Mesothelial cell of epicardium (in vitro differentiated cells): Measurements from ENCODE around the gene MPO. TPM values are rescaled to one million over a fixed set of nuclear protein-coding genes. Genes with fewer than 3 reads are reported as not detected.

Experiments used
- DNase-seq, 2 experiments: peaks; one replicate each; pipeline ENCODE4 v3.0.0; 2021; ENCODE audit warnings: low spot score in 2 of 2; ENCODE audit not compliant: unreplicated experiment in 2 of 2
- H3K27ac Mint-ChIP-seq: 2 replicates; pipeline ENCODE4 v1.8.0; 2021; ENCODE audit warnings: mixed read lengths
- H3K27me3 Mint-ChIP-seq: 2 replicates; pipeline ENCODE4 v1.8.0; 2021; ENCODE audit warnings: low read depth, mixed read lengths
- H3K36me3 Mint-ChIP-seq: 2 replicates; pipeline ENCODE4 v1.8.0; 2021; ENCODE audit warnings: mixed read lengths
- H3K4me1 Mint-ChIP-seq: 2 replicates; pipeline ENCODE4 v1.8.0; 2021; ENCODE audit warnings: mixed read lengths
- H3K4me3 Mint-ChIP-seq: 2 replicates; pipeline ENCODE4 v1.8.0; 2021; ENCODE audit warnings: mild to moderate bottlenecking, moderate library complexity, mixed read lengths
- H3K9me3 Mint-ChIP-seq: 2 replicates; pipeline ENCODE4 v1.8.0; 2021; ENCODE audit warnings: mixed read lengths
- total RNA-seq: library from RNA; stranded (reverse); gene quantifications from 3 replicates; pipeline ENCODE4 v1.2.1, GENCODE V29; 2021
- TF ChIP-seq, protein P1 (sequence below): fragments of 200-600 bp; sonication (generic); IDR thresholded peaks from one replicate; pipeline ENCODE4 v1.5.0; 2021; ENCODE audit warnings: antibody characterized with exemption; ENCODE audit not compliant: unreplicated experiment

MPO gene
- total RNA-seq, 1 donor from 2014 or later: not detected

DNA sequence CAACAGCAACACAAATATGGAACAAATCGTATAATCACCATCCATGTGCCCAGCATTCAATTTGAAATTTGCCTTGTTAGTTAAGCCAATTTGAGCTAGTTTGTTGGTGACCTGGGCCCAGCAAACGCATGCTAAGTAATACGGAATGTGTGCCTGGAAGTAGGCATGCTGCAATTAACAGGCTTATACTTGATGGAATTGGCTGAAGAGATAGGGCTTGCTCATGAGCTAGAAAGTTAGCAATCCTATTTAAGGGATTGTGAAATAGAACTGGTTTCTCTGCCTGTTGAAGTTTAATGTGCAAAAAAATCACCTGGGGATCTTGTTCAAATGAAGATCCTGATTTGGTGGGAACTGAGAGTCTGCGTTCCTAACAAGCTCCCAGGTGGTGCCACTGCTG is 50.9 kb downstream of the MPO start:
- Mint-ChIP-seq H3K9me3 (no peaks in the 10 kb centered on the region), H3K4me1 (peaks cover 6% of the 10 kb centered on the region), H3K36me3 (no peaks in the 10 kb centered on the region), H3K27ac (no peak overlapping the region), H3K27me3 (peaks cover 62% of the 10 kb centered on the region), H3K4me3 (no peak overlapping the region)
- TF ChIP-seq, protein P1, sequence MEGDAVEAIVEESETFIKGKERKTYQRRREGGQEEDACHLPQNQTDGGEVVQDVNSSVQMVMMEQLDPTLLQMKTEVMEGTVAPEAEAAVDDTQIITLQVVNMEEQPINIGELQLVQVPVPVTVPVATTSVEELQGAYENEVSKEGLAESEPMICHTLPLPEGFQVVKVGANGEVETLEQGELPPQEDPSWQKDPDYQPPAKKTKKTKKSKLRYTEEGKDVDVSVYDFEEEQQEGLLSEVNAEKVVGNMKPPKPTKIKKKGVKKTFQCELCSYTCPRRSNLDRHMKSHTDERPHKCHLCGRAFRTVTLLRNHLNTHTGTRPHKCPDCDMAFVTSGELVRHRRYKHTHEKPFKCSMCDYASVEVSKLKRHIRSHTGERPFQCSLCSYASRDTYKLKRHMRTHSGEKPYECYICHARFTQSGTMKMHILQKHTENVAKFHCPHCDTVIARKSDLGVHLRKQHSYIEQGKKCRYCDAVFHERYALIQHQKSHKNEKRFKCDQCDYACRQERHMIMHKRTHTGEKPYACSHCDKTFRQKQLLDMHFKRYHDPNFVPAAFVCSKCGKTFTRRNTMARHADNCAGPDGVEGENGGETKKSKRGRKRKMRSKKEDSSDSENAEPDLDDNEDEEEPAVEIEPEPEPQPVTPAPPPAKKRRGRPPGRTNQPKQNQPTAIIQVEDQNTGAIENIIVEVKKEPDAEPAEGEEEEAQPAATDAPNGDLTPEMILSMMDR: no peak
- DNase-seq: no peak

DNA sequence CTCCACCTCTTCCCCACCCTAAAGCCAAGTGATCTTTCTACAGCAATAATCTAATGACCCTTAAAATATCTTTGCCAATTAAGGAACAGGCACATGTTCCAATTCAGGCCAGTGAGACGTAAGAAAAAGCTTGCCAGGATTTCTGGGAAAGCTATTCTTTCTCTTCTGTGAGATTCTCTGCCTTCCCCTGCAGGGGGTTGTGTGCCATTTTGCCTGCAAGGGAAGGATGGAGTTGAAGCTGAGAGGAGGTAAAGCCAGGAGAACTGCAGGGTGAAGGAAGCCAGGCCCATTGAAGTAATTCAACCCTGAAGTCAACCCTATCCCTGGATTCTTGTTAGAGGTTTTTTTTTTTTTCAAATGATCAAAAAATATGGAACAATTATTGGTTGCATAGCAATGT is 51.4 kb downstream of the MPO start:
- H3K4me3 Mint-ChIP-seq: no peak overlapping the region
- H3K9me3 Mint-ChIP-seq: no peaks in the 10 kb centered on the region
- no peak overlapping the region for H3K27ac Mint-ChIP-seq
- peaks cover 57% of the 10 kb centered on the region for H3K27me3 Mint-ChIP-seq
- H3K36me3 Mint-ChIP-seq: no peaks in the 10 kb centered on the region
- TF ChIP-seq, protein P1: no peak
- H3K4me1 Mint-ChIP-seq: peaks cover 6% of the 10 kb centered on the region
- DNase-seq: no peak

DNA sequence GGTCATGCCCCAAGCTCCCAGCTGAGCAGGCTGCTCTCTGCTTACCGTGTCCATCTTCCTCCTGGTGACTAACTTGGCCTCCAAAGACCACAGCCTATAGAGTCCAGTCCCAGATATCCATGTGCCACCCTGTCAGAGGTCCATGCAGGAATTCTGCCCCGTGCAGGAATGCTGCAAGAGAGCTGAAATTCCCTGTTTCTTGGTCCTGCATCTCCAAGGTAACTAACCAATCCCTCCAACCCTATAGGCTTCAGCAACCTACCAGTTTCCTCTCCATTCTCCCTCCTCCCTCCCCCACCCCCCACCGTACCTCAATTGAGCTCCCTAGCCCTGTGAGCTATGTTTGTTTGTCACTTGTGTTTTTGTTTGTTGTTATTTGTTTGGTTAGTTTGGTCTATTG is 52.1 kb downstream of the MPO start:
- Mint-ChIP-seq H3K36me3 (no peaks in the 10 kb centered on the region), H3K4me1 (peaks cover 6% of the 10 kb centered on the region), H3K27ac (no peak overlapping the region), H3K9me3 (no peaks in the 10 kb centered on the region), H3K27me3 (peaks cover 52% of the 10 kb centered on the region), H3K4me3 (no peak overlapping the region)
- no peak for DNase-seq
- TF ChIP-seq, protein P1: no peak

DNA sequence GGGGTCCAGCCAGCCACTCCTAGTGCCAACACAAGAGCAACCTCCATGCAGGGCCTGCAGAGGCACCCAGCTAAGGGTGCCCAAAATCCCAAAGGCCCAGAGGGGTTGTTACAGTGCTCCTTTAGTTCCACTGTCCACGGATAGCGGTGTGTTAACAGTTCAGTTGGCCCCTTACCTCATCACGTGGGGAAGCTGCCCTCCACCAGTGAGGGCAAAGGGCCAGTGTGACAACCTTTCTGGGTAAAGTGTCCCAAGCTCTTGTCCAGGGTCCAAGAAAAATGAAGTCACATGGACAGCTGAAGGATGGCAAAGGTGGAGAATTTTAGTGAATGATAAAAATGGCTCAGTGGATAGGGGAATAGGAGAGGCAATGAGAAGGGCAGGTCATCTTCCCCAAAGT is 53.0 kb downstream of the MPO start:
- H3K27ac Mint-ChIP-seq: no peak overlapping the region
- H3K4me1 Mint-ChIP-seq: peaks cover 6% of the 10 kb centered on the region
- no peak overlapping the region for H3K4me3 Mint-ChIP-seq
- no peaks in the 10 kb centered on the region for H3K36me3 Mint-ChIP-seq
- peaks cover 48% of the 10 kb centered on the region for H3K27me3 Mint-ChIP-seq
- H3K9me3 Mint-ChIP-seq: peaks cover 5% of the 10 kb centered on the region
- no peak for DNase-seq
- TF ChIP-seq, protein P1: no peak

DNA sequence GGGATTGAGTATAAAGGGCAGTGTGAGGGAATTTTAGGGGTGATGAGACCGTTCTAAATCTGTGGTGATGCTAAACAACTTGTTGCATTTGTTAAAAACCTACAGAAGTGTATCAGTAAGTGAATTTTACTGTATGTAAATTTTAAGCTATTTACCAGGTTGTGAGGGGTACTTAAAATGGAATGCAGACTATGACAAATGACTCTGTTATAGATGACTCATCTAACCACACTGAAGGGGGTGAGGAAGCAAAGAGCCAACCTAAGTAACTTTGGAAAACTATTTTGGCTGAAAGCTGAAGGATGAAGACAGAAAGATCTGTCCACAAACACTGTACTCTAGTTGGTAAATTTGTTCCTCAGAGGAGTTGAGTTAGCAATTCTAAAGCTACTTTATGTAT is 56.4 kb downstream of the MPO start:
- H3K36me3 Mint-ChIP-seq: no peaks in the 10 kb centered on the region
- no peak for DNase-seq
- peaks cover 3% of the 10 kb centered on the region for H3K4me1 Mint-ChIP-seq
- H3K27me3 Mint-ChIP-seq: peaks cover 33% of the 10 kb centered on the region
- no peak overlapping the region for H3K27ac Mint-ChIP-seq
- TF ChIP-seq, protein P1: no peak
- no peak overlapping the region for H3K4me3 Mint-ChIP-seq
- peaks cover 5% of the 10 kb centered on the region for H3K9me3 Mint-ChIP-seq

Other genes starting within 250 kb of the MPO start
- gene DYNLL2, start 197.5 kb downstream of the MPO start, total RNA-seq: 43.3 to 44.3 TPM (median 43.5 TPM) in 3 replicates
- not detected in 3 replicates for gene OR4D1, start 132.6 kb downstream of the MPO start, total RNA-seq
- not detected in 3 replicates for gene OR4D2, start 114.0 kb downstream of the MPO start, total RNA-seq
- not detected in 3 replicates for gene EPX, start 88.2 kb downstream of the MPO start, total RNA-seq
- gene MKS1, start 61.7 kb downstream of the MPO start, total RNA-seq: 31.5 to 35.8 TPM (median 32.9 TPM) in 3 replicates
- gene LPO, start 42.4 kb downstream of the MPO start, total RNA-seq: 0.16 to 0.29 TPM (median 0.27 TPM) in 3 replicates
- gene TSPOAP1, start 47.9 kb upstream of the MPO start, total RNA-seq: 87.2 to 88.8 TPM (median 88.4 TPM) in 3 replicates
- gene SUPT4H1, start 71.3 kb upstream of the MPO start, total RNA-seq: 76.8 to 90.7 TPM (median 86.6 TPM) in 3 replicates
- gene RNF43, start 136.6 kb upstream of the MPO start, total RNA-seq: 38.7 to 40.3 TPM (median 39.0 TPM) in 3 replicates
- gene HSF5, start 207.5 kb upstream of the MPO start, total RNA-seq: 0.05 to 0.09 TPM in 2 of 3 replicates, not detected in the other
- 73.1 to 76.8 TPM (median 74.4 TPM) in 3 replicates for gene MTMR4, start 233.7 kb upstream of the MPO start, total RNA-seq